PFSK-1 (cell line): ENCODE measurements around the gene PCSK6.

Experiments
- FOXP2 ChIP-seq: optimal IDR thresholded peaks from 2 replicates; pipeline ENCODE3; 2011; ENCODE audit warnings: borderline replicate concordance, control low read depth, inconsistent platforms; ENCODE audit not compliant: insufficient read depth; ENCODE audit errors: extremely low read length, extremely low read depth
- POLR2AphosphoS5 ChIP-seq: IDR thresholded peaks from 2 replicates; pipeline ENCODE4 v1.6.1; 2012; ENCODE audit warnings: low read depth, mild to moderate bottlenecking, control low read depth, low read length, moderate library complexity
- SIN3A ChIP-seq: IDR thresholded peaks from 2 replicates; pipeline ENCODE4 v1.6.1; 2012; ENCODE audit warnings: mild to moderate bottlenecking, low read length, moderate library complexity, borderline replicate concordance; ENCODE audit not compliant: insufficient read depth
- TAF1 ChIP-seq: IDR thresholded peaks from 2 replicates; pipeline ENCODE4 v1.6.1; 2012; ENCODE audit warnings: low read length, control low read depth, borderline replicate concordance; ENCODE audit not compliant: insufficient read depth
- TF ChIP-seq, protein P1 (sequence below), 2 experiments: IDR thresholded peaks; 2 replicates each; pipeline versions ENCODE4 v1.6.1 to v1.8.0; 2011 to 2012; ENCODE audit warnings: low read depth in 2 of 2, low read length in 2 of 2, control low read depth in 1 of 2, inconsistent platforms in 1 of 2, mild to moderate bottlenecking in 1 of 2, moderate library complexity in 1 of 2; ENCODE audit not compliant: insufficient read depth in 1 of 2

- TF ChIP-seq POLR2AphosphoS5 (no peak), SIN3A (no peak), TAF1 (no peak), FOXP2 (no peak)
- TF ChIP-seq, protein P1, sequence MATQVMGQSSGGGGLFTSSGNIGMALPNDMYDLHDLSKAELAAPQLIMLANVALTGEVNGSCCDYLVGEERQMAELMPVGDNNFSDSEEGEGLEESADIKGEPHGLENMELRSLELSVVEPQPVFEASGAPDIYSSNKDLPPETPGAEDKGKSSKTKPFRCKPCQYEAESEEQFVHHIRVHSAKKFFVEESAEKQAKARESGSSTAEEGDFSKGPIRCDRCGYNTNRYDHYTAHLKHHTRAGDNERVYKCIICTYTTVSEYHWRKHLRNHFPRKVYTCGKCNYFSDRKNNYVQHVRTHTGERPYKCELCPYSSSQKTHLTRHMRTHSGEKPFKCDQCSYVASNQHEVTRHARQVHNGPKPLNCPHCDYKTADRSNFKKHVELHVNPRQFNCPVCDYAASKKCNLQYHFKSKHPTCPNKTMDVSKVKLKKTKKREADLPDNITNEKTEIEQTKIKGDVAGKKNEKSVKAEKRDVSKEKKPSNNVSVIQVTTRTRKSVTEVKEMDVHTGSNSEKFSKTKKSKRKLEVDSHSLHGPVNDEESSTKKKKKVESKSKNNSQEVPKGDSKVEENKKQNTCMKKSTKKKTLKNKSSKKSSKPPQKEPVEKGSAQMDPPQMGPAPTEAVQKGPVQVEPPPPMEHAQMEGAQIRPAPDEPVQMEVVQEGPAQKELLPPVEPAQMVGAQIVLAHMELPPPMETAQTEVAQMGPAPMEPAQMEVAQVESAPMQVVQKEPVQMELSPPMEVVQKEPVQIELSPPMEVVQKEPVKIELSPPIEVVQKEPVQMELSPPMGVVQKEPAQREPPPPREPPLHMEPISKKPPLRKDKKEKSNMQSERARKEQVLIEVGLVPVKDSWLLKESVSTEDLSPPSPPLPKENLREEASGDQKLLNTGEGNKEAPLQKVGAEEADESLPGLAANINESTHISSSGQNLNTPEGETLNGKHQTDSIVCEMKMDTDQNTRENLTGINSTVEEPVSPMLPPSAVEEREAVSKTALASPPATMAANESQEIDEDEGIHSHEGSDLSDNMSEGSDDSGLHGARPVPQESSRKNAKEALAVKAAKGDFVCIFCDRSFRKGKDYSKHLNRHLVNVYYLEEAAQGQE (IDR thresholded peaks at IDR 0.05; ENCODE audit: insufficient read depth in 1 of 2, low read depth in 2 of 2, low read length in 2 of 2) = no peak
Measured at GRCh38 chr15:101380146-101380545, 109.4 kb downstream of the PCSK6 start.
